Right ventricle myocardium superior (tissue), 1 donor: ENCODE data around the gene ATRNL1. TPM values are rescaled to one million over a fixed set of nuclear protein-coding genes. Genes with fewer than 3 reads are reported as not detected.
A peak's percentile ranks its signal among the peaks of the same experiment; 100 is the strongest.
"Not testable (repeated sequence)": the region's sequence is repeated elsewhere in the genome, so short reads cannot be mapped to it uniquely, and the experiment has no call there.

Source experiments
- ATAC-seq: fragments of 200-7000 bp; cut with Tn5 transposase; one replicate; pipeline ENCODE4 v1.9.1; 2020; ENCODE audit warnings: mild to moderate bottlenecking; ENCODE audit not compliant: poor library complexity
- DNase-seq: peaks from one replicate; pipeline ENCODE4 v3.0.0-alpha.2; 2020
- intact Hi-C: fragments of 100-400 bp; cut with DNase I; formaldehyde crosslinking; loops from one replicate; pipeline ENCODE4 v1.11.2; 2022
- total RNA-seq: library from RNA; stranded (reverse); fragmentation: NEBNext Ultra II Directional; extraction: Animal tissue kit (Norgen Biotek cat#: 25700); gene quantifications from one replicate; pipeline ENCODE4 v1.2.1, GENCODE V29; 2021
- donor health status: DM: no; HTN: yes; CAD: no; lungs with severe emphysema.

The ATRNL1 gene
- total RNA-seq, 1 donor from 2014 or later, result 0.38 TPM

- intact Hi-C loops, result no loop called here
- DNase-seq (no peak), ATAC-seq (no peak)
Measured at GRCh38 chr10:115084277-115084850, 8.8 kb upstream of the ATRNL1 start.

- intact Hi-C loops, result no loop called here
- DNase-seq (no peak), ATAC-seq (no peak)
Measured at GRCh38 chr10:115091161-115091560, 2.0 kb upstream of the ATRNL1 start.

DNA sequence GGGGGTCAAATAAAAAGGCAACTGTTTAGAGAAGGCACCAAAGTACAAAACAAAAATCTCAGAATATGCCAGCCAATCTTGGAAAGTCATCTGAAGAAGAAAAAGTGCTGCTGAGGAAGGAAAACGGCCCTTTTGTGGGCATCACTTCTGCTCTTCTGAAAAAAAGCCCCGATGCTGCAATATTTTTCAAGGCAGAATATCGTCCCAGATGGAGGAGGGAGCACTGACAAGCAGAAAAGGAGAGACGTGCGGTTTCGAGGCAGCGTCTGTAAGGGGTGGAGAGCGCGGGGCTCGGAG, 959 bp upstream of the ATRNL1 start:
- ATAC-seq (peak; percentile 10), DNase-seq (no peak)
- intact Hi-C loops, result no loop called here

- intact Hi-C loops, result no loop called here
- DNase-seq (peak; percentile 40), ATAC-seq (peak; percentile 78)
Measured at GRCh38 chr10:115092555-115093285, 445 bp upstream of the ATRNL1 start.

DNA sequence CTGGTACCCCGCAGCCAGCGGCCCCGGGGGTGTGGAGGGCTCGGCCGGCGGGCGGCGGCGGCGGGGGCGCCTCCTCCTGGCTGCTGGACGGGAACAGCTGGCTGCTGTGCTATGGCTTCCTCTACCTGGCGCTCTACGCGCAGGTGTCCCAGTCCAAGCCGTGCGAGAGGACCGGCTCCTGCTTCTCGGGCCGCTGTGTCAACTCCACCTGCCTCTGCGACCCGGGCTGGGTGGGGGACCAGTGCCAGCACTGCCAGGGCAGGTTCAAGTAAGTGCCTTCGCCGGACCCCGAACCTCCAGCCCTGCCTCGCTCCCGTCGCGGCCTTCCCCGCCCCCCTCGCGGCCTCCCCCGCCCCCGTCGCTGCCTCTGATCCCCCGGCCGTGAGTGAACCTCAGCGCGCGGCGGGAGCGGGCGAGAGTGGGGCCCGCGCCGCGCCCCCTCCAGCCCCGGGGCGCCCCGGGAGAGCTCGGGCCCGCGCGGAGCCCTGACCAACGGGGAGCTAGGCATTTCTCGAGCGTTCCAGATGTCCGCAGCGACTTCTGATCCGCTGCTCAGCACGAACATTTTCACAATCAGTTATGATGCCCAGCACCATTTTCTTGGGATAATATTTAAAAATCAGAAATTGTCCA, 727 bp downstream of the ATRNL1 start:
- intact Hi-C loops, result no loop called here
- DNase-seq, result no peak

GRCh38 chr10:115094416-115095140, 1.4 kb downstream of the ATRNL1 start:
- ATAC-seq, result no peak
- intact Hi-C loops, result no loop called here
- DNase-seq, result no peak

More for the DNA sequence above, 727 bp downstream of the ATRNL1 start:
- peak; percentile 47 for ATAC-seq

GRCh38 chr10:115095758-115096157, 2.6 kb downstream of the ATRNL1 start:
- intact Hi-C loops, result no loop called here
- ATAC-seq, result no peak
- DNase-seq, result no peak

- intact Hi-C loops, result no loop called here
- no peak for ATAC-seq
Measured at GRCh38 chr10:115103700-115104099, 10.5 kb downstream of the ATRNL1 start.

DNA sequence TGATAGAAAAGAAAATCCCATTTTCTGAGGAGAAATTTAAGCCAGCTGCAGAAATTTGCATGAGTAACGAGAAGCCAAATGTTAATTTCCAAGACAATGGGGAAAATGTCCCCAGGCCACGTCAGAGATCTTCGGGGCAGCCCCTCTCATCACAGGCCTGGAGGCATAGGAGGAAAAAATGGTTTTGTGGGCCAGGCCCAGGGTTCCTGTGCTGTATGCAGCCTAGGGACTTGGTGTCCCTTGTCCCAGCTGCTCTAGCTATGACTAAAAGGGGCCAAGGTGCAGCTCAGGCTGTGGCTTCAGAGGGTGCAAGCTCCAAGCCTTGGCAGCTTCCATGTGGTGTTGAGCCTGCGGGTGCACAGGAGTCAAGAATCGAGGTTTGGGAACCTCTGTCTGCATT, 12.2 kb downstream of the ATRNL1 start:
- intact Hi-C loops, ATAC-seq, DNase-seq: not testable (repeated sequence)

More at GRCh38 chr10:115103700-115104099, 10.5 kb downstream of the ATRNL1 start:
- no peak for DNase-seq

DNA sequence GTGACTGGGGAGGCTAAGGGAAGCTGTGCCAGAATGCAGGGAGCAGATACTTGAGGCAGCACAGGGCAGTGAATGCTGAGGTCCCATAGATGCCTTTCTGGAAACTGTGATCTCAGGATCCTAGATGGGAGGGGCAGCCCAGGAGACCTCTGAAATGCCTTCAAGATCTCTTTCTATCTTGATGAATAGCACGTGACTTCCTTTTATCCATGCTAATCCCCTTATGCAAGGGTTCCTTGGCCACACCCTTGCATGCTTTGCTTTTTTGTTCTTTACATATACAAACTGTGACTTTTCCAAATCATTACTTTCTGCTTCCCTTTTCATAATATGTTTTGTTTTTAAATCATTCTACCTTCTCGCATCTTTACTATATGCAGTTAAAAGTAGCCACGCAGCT, 14.7 kb downstream of the ATRNL1 start:
- ATAC-seq, result no peak
- intact Hi-C loops, result no loop called here
- no peak for DNase-seq

- ATAC-seq (no peak), DNase-seq (no peak)
- intact Hi-C loops, result no loop called here
Measured at GRCh38 chr10:115117301-115117700, 24.1 kb downstream of the ATRNL1 start.

DNA sequence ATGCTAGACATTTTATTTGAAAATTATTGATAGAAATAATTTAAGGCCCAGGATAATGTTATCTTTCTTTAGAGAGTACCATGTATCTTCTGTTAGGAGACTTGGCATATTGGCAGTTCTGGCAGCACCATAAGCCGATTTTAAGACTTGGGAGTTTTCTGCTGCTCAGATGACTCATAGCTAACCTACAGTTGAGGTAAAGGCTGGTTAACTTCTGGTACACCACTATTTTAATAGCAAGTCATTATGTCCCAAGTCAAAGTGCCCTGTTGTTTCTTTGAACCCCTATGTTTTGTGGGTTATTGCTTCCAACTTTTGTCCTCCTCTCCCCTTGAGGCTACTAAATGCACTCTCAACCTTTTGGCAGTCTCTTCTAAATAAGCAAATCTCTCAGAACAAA, 25.2 kb downstream of the ATRNL1 start:
- intact Hi-C loops, result no loop called here
- DNase-seq (no peak), ATAC-seq (no peak)

DNA sequence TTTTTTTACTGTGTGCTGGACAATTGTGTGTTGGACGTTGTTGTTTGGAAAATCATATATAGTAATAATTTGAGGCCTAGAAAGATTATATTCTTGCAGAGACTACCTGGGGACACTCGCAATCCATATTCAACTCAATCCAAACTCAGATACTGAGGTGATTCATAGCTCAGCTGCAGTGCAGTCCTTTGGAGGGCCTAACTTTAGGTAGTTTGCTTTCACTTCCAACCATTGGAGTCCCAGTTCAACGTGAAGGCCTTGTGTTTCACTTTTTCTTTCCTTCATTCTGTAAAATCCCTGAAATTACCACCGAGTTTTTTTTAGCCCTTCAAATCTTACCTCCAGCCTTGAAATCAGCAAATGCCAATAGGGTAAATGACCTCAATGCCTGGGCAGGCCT, 32.3 kb downstream of the ATRNL1 start:
- DNase-seq, result no peak
- intact Hi-C loops, result loop anchor here (5.0 kb wide), 1 partner anchor 248 kb away; no protein-coding TSS in a partner anchor
- ATAC-seq, result no peak

DNA sequence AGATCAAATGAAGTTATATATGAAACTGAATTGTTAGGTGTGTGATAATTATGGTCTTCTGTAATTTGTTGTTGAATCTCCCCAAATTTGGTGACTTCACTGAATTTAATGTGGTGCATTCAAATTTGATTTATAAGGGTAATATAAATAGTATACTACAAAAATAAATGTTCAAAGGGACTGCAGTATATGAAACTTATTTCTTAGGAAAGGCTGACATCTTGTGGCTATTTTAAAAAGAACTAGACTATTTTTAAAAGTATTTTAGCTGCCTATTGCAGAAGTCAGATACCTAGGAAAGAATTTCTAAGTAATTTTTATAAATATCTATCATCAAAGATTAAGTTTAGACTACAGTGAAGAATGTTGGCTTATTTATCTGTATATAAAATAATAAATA, 36.6 kb downstream of the ATRNL1 start:
- intact Hi-C loops, result loop anchor here (5.0 kb wide), 1 partner anchor 252 kb away; no protein-coding TSS in a partner anchor
- ATAC-seq (no peak), DNase-seq (no peak)

GRCh38 chr10:115136616-115137015, 43.5 kb downstream of the ATRNL1 start:
- DNase-seq (no peak), ATAC-seq (no peak)
- intact Hi-C loops, result no loop called here

- ATAC-seq (no peak), DNase-seq (no peak)
- intact Hi-C loops, result no loop called here
Measured at GRCh38 chr10:115141254-115141653, 48.1 kb downstream of the ATRNL1 start.

DNA sequence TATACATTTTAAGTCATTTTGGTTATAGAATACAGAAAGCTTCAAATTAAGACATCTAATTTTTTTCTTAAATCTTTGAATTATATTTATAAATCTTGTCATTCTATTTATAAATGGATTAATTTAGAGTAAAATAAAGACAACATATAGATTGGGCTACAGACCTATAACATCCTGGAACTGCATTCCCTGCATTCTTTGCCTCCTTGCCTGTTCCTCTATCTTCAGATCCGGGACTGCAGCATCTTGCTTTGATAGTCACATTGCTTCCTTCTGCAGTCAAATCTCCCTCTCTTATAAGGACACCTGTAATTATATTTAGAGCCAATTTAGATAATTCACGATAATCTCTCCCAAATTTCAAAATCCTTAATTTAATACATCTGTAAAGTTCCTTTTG, 64.2 kb downstream of the ATRNL1 start:
- intact Hi-C loops, result no loop called here
- no peak for ATAC-seq
- DNase-seq, result no peak

DNA sequence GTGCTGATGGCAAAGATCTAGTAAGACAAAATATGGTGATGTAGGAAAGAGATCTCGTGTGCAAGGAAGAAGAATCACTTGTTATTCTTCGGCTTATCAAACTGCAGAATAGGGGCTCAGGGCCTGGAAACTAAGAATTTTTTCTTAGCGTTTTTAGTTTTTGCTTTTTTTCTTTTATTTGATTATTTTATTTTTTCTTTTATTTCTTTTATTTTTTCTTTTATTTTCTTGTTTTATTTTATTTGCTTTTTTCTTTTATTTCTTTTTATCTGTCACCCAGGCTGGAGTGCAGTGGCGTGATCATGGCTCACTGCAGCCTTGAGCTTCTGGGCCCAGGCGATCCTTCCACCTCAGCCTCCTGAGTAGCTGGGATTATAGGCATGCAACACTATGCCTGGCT, 70.0 kb downstream of the ATRNL1 start:
- intact Hi-C loops, result no loop called here
- ATAC-seq (no peak), DNase-seq (no peak)

GRCh38 chr10:115164220-115164619, 71.1 kb downstream of the ATRNL1 start:
- DNase-seq, result no peak
- intact Hi-C loops, result no loop called here
- ATAC-seq, result no peak

DNA sequence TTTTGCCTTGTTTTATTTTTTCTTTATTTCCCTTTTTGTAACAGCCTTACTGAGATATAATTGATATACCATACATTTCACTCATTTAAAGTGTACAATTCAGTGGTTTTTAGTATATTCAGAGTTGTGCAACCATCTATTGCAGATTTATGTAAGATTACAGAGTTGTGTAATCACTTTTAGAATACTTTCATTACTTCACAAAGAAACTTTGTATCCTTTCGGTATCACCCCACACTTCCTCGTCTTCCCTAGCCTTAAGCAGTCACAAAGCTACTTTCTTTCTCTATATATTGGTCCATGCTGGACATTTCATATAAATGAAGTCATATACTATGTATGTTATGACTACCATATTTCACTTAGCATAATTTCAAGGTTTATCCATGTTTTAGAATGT, 74.6 kb downstream of the ATRNL1 start:
- intact Hi-C loops, result no loop called here
- DNase-seq, result no peak
- no peak for ATAC-seq
